ENCODE results near the gene AAMP.

DNA sequence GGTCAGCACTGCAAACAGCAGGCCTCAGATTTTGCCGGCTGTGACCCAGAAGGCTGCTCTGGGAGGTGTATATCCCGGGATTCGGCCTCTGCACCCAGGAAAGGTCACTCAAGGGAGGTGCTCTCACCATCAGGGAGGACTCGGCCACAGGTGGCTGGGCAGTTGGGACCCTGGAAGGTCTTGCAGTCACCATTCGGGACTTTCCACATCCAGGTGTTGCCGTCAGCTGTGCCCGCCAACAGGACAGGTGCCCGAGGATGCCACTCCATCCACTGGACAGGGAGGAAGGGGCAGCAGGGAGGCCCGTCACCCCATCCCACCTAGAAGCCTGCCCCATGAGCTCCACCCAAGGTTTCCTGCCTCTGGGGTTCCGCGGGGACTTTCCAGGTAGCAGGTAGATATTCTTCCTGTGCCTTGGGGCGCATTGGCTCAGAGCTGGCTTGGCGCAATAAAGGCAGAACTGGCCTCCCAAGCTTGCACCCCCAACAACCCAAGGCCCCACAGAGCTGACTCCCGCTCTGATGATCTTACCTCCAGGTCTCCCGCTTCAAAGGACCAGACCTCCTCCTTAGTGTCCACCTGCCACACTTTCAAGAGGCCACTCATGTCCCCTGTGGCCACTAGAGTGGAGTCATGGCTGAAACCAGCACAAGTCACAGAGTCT lies 3.5 kb downstream of the AAMP start:
- TF ChIP-seq POLR2A (IDR thresholded peaks at IDR 0.05), result no peak
- TF ChIP-seq, protein P1, sequence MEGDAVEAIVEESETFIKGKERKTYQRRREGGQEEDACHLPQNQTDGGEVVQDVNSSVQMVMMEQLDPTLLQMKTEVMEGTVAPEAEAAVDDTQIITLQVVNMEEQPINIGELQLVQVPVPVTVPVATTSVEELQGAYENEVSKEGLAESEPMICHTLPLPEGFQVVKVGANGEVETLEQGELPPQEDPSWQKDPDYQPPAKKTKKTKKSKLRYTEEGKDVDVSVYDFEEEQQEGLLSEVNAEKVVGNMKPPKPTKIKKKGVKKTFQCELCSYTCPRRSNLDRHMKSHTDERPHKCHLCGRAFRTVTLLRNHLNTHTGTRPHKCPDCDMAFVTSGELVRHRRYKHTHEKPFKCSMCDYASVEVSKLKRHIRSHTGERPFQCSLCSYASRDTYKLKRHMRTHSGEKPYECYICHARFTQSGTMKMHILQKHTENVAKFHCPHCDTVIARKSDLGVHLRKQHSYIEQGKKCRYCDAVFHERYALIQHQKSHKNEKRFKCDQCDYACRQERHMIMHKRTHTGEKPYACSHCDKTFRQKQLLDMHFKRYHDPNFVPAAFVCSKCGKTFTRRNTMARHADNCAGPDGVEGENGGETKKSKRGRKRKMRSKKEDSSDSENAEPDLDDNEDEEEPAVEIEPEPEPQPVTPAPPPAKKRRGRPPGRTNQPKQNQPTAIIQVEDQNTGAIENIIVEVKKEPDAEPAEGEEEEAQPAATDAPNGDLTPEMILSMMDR (IDR thresholded peaks at IDR 0.05), result no peak

All from Peyer's patch (tissue), 4 donors.